Measurements from ENCODE around the gene ATAD2B.

Gene ATAD2B

DNA sequence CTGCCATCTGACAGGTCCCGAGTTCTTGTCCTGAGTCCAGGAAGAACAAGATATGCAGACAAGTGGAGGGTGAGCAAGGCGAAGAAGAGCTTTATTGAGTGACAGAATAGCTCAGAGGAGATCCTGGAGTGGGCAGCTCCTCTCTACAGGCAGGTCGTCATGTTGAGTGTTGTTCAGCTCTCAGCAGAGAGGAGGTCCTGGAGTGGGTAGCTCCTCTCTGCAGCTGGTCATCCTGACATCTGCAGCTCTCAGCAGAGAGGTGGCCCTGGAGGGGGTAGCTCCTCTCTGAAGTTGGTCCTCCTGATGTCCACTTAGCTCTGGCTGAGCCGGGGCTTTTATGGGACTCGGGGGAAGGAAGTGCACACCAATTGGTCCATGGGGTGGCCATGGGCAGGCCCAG, 90.4 kb downstream of the ATAD2B start:
- DNase-seq: no peak

DNA sequence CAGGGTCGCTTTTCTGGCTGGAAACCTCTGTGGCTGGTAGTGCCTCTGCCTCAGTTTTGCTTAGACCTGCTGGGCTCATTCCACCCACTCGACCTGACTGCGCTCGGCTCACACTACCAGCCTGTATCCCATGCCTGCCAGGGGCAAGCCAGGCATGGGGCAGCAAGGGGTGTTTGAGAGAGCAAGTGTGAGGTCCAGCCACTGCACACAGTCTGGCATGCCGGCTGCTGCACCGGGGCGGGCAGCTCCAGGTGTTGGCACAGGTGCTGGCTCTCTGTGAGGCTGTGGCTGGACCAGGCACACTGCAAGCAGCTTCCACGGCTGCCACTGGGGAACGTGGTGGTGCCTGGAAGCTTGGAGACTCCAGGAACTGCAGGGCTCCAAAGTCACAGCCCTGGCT, 90.9 kb downstream of the ATAD2B start:
- no peak for DNase-seq

DNA sequence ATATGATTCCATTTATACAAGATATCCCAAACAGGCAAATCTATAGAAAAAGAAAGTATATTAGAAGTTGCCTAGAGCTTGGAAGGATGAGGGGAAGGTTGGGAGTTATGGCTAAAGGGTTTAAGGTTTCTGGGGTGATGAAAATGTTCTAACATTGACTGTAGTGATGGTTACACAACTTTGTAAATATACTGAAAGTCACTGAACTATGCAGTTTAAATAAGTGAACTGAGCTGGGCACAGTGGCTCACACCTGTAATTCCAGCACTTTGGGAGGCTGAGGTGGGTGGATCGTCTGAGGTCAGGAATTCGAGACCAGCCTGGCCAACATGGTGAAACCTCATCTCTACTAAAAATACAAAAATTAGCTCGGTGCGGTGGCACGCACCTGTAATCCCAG, 91.5 kb downstream of the ATAD2B start:
- DNase-seq: no peak

DNA sequence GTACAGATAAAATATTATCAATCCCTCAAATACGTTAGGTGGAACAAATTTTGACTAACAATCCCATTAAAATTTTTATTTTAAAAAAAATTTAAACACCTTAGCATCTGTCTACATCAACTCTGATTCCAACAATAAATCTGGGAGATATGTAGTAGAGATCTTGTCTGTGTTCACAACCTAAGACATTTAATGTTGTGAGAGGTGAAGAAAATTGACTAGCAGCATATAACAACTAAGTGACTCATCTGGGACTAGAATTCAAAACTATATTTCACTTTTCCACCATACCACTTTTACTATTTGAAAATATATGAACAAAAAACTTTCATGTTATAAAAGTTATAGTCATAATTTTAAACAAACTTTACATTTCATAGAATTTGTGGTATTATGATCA, 97.9 kb downstream of the ATAD2B start:
- no peak for DNase-seq

DNA sequence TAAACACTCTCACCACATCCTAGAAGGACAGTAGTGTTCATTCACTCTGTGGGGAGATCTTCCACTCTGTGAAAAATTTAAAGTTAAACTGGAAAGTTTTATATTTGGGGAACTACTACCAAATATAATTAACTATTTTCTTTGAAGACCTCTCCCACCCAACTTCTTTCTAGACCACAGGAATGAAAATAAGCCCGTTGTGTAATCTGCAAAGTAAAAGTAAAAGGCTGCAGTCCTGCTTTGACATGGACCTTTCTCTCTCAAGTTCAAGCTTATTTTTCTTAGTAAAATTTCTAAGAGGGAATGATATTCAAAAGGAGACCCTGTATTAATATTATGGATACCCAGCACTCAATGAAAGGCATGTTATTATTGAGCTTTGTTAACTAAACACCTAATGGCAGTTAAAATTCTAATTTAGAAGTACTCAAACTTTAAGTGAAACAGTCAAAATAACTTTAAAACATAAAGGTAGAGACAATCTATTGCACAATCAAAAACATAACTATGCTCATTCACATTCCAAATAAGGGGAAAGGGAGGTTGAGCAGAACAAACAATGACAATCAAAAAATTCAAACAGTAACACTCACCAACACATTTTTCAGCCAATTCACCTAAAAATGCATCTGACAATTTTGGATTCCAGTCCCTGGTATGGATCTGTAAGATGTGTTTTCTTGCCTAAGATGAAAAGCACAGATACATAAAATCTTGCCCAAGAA, 98.5 kb downstream of the ATAD2B start:
- no peak for DNase-seq

DNA sequence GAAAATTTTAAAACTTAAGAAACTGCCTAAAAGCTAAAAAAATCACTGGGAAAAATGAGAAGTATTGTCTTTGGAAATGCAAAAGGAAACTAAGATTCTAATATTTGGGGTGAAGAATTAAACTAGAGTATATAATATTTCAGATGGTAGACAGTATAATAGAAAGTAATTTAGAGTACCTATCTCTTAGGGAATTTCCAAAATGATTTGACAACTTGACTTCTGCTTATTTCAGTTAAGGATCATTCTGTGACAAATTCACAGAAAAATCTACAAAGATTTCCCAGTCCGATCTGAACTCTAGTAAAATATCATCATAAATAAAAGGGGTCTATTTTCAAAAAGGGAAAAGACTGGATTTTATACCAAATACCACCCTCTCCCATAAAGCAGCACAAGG, 99.6 kb downstream of the ATAD2B start:
- DNase-seq: no peak

DNA sequence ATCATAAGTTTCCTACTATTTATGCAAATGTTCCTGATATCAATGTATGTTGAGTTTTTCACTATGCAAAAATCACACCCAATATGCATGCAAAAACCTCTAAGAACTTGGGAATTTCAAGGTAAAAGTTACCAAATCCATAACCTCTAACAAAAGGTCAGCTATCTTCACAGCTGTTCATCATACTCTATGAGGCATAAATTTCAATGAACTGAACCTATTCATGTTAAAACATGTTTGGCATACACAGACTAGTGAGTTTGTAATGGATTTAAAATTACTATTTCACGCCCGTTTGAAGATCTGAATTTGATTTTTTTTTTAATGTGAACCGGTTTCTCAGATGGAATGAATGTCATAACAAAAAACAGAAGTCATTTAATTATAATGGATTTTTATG, 100.2 kb downstream of the ATAD2B start:
- DNase-seq: no peak

DNA sequence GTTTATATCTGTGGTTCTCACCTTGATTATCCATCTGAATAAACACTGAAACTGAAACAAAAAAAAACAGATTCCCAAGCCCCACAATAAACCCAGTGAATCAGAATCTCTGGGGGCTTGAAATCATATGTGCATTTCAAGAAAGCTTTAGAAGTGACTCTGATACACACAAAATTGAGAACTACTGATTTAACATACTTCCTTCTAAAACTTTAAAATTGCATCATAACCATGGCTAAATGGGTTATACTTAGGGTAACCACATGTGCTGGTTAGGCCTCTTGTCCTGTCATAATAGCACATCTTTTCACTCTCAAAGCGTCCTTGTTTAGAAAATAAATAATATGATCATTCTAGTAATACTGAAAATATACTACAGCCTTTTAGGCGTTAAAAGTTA, 100.9 kb downstream of the ATAD2B start:
- DNase-seq: no peak

DNA sequence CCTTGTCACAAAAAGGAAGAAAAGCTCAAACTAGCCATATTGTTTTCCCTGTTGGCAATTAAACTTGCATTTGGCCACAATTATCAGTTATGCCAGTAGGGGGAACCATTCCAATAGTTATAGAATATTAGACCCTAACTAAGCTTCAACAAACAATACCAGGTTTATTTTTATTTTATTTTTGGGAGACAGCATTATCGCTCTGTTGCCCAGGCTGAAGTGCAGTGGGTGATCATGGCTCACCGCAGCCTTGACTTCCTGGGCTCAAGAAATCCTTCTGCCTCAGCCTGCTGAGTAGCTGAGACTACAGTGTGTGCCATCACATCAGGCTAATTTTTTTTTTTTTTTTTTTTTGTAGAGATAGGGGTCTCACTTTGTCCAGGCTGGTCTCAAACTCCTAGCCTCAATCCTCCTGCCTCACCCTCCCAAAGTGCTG, 102.1 kb downstream of the ATAD2B start:
- peak; percentile 88 for DNase-seq

DNA sequence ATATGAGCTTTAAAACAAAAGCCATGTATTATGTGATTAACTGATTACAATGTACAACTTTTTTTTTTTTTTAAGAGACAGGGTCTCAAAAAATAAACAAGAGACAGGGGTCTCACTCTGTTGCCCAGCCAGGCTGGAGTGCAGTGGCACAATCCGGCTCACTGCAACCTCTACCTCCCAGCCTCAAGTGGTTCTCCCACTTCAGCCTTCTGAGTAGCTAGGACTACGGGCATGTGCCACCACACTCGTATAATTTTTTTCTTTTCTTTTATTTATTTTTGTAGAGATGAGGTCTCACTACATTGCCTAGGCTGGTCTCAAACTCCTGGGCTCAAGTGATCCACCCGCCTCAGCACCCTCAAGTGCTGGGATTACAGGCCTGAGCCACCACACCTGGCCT, 103.1 kb downstream of the ATAD2B start:
- DNase-seq: no peak

DNA sequence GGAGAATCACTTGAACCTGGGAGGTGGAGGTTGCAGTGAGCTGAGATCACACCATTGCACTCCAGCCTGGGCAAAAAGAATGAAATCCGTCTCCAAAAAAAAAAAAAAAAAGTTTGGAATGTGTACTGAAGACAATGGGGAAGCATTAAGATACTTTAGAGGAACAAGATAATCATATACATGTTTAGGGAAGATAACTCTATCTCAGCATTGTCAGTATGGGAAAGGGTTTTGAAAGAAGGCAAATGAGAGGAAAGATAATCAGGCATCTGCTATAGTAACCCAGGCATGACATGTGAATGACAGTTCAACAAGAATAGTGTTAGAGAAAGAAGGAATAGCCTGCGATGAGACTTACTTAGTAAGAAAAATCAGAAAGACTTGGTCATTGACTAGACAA, 112.0 kb downstream of the ATAD2B start:
- DNase-seq: no peak

DNA sequence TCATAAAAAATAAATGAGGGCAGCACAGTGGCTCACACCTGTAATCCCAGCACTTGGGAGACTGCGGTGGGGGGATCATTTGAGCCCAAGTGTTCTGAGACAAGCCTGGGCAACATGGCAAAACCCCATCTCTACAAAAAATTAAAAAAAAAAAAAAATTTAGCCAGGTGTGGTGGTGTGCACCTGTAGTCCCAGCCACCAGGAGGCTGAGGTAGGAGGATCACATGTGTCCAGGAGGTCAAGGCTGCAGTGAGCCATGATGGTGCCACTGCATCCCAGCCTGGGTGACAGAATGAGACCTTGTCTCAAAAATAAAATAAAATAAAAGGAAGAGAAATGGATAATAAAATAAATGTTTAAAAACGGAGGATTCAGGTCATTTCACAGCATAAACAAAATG, 113.5 kb downstream of the ATAD2B start:
- no peak for DNase-seq

DNA sequence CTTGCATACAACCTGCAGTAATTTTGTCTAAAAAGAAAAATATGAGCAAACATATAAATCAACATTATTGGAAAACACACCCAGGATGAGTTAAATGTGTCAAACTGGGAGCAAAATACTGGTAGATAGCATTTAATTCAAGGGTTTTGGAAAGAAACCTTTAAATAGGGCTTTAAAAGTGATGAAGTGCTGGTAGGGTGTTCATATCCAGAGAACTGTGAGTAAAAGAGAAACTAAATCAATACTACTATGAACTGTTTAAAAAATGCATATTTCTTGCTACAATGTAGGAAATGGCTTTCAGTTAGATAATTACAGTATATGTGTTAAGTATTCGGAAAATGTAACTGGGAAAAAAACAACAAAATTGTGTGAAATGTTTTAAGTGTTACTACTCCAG, 117.8 kb downstream of the ATAD2B start:
- DNase-seq: no peak

DNA sequence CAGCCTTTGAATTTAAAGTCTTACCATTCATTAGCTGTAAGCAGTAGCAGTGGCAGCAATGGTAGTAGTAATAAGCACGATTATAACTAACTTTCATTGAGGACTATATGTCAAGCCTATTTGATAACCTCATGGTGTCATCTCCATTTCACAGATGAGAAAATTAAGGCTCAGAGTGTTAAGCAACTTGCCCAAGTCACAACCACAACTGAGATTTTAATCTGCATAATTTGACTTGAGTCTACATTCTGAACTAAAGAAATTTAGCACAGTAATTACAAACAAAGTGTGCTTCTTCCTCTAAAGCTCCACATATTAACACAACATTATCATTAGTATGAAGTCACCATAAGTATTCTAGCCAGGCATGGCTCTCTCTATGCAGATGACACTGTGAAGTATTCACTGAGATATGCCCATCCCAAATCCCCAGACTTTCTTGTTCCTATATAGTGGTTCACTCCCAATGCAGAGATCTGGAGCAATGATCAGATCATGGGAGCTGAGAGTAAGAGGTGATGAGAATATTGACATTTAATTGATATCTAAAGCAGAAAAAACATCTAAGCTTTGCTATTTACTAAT, 120.2 kb downstream of the ATAD2B start:
- DNase-seq: no peak

DNA sequence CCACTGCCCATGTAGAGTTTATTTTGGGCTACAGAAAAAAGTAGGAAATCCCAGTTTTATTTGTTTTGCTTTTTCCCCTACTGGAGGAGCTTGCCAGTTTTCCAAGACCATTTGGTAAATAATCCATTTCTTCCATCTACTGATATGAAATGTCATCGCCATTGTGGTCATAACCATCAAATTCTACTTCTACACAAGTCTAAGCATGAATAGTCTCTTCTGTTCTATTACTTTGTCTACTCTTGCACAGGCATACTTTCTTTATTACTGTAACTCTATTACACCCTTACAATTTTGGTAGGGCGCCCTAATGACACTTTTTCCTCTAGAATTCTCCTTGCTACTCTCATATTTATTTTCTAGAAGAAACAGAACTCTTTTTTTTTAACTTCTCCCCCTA, 120.7 kb downstream of the ATAD2B start:
- no peak for DNase-seq

DNA sequence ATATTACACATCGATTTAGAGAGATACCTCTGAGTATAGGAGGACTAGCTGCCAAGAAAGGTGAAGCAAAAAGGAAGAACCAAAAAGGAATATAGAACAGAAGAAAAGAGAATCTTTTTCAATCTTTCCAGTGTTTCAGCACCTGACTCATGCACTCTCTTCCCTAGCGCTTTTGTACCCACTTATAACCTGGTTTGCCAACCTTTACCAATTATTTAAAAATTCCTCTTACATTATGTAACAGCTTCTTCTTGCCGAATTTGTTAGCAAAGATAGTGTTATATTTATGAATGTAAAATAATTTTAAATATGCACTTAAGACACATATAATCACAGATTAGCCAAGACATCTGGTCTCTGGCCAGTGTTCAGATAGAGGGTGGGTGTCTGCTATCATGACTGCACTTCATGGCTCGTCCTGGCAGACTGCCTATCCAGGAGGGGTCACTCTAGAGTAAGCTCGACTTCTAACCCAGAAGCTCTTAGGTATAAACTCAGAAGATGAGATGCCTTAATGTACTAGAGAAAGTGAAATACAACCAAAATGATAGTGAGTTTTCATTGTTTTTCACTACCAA, 122.9 kb downstream of the ATAD2B start:
- no peak for DNase-seq

DNA sequence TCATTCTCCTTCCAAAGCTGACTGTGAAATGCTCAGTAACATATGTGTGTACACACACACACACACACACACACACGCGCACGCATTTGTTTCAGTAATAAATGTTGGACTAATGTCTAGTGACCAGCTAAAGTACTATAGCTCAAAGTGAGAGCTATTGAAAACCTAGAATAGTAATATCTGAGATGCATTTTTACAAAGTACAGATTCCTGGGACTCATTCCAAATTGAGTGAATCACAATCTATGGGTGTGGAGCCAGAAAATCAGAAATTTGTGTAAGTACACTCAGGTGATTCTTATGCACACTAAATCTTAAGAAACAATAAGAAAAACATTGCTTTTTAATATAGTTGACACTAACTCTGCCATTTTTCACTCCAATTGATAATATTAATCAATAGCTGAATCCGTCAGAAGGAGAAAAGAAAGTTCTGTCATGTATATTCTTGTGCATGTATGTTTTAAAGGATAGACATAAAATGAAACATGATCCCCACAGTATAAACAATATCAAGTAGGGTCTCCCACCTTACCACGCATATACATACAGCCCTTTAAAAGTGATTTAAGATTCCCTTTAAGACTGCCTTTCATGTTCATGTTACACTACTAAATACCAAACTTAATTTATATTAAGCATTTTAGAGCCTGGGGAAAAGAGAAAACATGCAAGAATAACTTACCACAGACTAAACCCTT, 123.5 kb downstream of the ATAD2B start:
- no peak for DNase-seq

DNA sequence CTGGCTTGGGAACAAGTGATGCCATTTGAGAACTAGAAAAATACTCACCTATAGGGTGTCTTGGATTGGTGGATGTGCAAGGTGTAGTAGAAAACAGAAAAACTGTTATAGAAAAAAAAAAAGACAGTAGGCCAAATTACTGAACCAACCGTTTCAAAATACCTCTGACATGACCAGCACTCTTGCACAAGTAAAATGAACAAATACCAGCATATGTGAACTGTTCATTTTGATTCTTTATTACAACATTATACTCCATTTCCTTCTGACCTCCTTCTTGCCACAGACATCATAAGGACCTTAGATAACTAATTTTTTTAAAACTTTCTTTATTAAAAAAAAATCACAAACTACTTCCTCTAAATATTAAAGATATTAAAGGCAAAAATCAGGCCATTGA, 125.5 kb downstream of the ATAD2B start:
- DNase-seq: no peak

DNA sequence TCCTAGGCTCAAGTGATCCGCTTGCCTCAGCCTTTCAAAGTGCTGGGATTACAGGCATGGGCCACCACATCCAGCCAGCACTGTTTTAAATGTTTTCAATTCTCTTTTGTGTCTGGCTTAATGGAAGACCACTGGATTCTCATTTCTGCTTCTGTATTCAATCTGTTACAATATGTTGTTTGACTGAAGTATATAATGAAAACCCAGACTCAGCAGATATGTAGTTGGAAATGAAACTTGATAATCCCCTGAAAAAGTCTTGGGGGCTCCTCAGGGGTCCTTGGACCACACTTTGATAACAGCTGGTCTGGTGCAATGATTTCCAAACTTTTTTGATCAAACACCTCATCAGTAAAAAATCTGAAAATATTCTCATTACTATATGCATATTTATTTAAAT, 132.7 kb downstream of the ATAD2B start:
- no peak for DNase-seq

DNA sequence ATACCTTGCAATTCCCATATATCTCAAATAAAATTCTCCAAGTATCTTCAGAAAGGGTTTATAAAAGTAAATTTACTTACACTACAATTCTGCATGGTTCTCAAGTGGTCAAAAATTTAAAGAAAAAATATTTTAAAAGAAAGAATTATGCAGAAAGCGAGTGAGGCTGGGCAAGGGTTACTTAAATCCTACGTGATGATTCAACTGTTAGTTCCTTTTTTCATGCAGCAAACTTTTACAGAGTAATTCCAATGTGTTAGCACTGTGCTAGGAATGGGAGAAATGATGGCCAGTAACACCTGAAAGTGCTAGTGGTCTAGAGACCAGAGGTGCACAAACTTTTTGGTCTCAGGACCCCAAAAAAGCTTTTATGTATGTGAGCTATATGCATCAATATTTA, 133.4 kb downstream of the ATAD2B start:
- no peak for DNase-seq

DNA sequence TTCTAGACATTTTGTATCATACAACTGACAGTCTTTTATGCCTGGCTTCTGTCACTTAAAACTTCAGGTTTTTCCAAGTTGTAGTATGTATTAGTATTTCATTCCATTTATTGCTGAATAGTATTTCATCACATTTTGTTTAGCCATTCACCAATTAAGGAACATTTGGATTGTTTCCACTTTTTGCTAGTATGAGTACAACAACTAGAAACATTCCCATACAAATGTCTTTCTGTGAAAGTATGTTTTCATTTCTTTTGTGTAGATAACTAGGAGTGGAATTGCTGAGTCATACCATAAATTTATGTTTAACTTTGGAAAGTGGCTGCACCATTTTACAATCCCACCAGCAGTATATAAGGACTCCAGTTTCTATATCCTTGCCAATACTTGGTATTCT, 135.9 kb downstream of the ATAD2B start:
- DNase-seq: no peak

DNA sequence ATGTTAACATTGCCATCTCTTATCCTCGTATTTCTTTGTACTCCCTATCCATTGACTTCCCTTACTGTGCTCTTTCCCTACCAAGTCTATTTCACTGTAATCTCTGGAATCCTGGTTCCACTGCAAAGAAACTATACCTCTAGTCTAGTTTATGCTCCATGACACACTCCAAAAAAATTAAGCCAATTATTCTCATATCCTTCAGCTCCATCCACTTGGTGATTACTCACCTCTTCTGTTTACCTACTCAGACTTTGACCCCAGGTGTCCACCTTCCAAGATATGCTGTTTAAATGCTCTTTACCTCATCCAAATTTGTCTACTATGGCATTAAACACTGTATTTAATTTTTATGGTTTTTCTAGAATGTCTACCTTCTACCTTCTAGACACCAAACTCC, 137.9 kb downstream of the ATAD2B start:
- no peak for DNase-seq

DNA sequence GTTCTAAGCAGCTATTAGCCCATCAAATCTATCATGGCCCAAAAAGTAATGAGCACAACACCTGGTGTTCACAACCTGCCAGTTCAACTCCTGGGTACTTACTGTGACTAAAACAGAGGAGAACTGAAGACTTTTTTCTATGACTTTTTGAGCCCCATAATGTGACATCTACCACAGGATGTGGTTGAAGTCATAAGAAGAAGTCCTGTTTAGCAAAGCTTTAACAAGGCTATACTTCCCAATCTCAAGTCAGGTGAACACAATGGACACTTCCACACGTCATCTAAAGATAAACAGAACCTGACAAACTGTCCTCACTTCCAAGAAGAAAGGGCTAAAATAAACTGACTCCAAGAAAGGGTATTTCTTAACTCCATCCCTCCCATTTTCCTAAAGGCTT, 138.8 kb downstream of the ATAD2B start:
- no peak for DNase-seq

DNA sequence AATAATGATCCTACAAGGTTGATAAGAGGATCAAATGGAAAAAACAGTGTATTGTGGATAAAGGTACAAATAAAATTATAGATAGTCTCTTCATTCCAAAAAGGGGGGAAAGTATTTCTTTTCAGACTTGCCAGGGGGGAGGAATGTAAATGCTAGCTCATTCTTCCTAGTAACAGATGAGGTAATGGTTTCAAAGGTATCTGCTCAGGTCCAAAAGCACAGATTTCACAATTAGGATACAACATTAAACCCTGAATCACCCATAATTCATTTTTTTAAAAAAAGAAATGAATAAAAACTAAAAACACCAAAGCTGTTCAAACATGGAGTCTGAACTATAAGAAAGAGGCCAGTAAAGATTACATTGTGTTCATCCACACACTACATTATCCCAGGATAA, 142.0 kb downstream of the ATAD2B start:
- no peak for DNase-seq

Data from NCI-H1694 (cell line).